ENCODE data around the gene FLOT2. TPM values are rescaled to one million over a fixed set of nuclear protein-coding genes. Genes with fewer than 3 reads are reported as not detected.
A peak's percentile ranks its signal among the peaks of the same experiment; 100 is the strongest.

The FLOT2 gene
- total and polyA plus RNA-seq, 2 of the 8 experiments (the other 6 are each of a cell fraction or from before 2014, with no cell fraction given), result 116 to 189 TPM

GRCh38 chr17:28883967-28884702 is 13.4 kb downstream of the FLOT2 start:
- no peak overlapping the region for H2BK12ac ChIP-seq (ENCODE audit: low read depth, low read length)

More at GRCh38 chr17:28883967-28884702, 13.4 kb downstream of the FLOT2 start:
- Histone ChIP-seq H3K23ac (ENCODE audit: insufficient read length) (no peak overlapping the region), H3K23me2 (ENCODE audit: low read depth, low read length) (no peaks in the 10 kb centered on the region), H2AK5ac (ENCODE audit: low read depth, low read length) (no peak overlapping the region), H3K27me3 (replicated peaks in 1 of 4; ENCODE audit: control insufficient read depth in 3 of 4, extremely low read depth in 1 of 4, insufficient read depth in 3 of 4, low read length in 3 of 4) (no peaks in the 10 kb centered on the region), H3K4me2 (ENCODE audit: insufficient read depth in 1 of 2, low read depth in 2 of 2, low read length in 2 of 2) (no peak overlapping the region), H3K56ac (replicated peaks; ENCODE audit: insufficient read length, low read depth, low read length) (no peak overlapping the region), H4K91ac (replicated peaks; ENCODE audit: insufficient read length, low read length) (no peak overlapping the region), H3K79me1 (ENCODE audit: low read depth, low read length) (no peaks in the 10 kb centered on the region; the same call in 1 of the 2 replicates), H3K4me3 (ENCODE audit: extremely low read depth in 1 of 4, insufficient read depth in 2 of 4, low read depth in 3 of 4, low read length in 4 of 4) (no peak overlapping the region), H2BK20ac (ENCODE audit: low read length) (no peak overlapping the region), H3K36me3 (ENCODE audit: control insufficient read depth in 2 of 4, insufficient read depth in 4 of 4, low read length in 3 of 4) (peaks cover 9 to 32% (median 24%) of the 10 kb centered on the region in 4 experiments; a peak in 6 of 8 replicates), H2AFZ (ENCODE audit: low read length) (no peak overlapping the region), H3K14ac (ENCODE audit: insufficient read length) (no peak overlapping the region), H4K20me1 (replicated peaks in 1 of 2; ENCODE audit: control insufficient read depth in 1 of 2, insufficient read depth in 2 of 2, low read length in 2 of 2) (peaks cover 3 to 6% of the 10 kb centered on the region in 2 experiments), H3K27ac (ENCODE audit: low read depth, low read length) (no peak overlapping the region), H3K9ac (replicated peaks in 1 of 4; ENCODE audit: extremely low read depth in 1 of 4, low read depth in 3 of 4, low read length in 3 of 4) (no peak overlapping the region), H3K4ac (replicated peaks; ENCODE audit: insufficient read length, low read depth, low read length) (no peak overlapping the region), H4K8ac (ENCODE audit: extremely low read depth, insufficient read depth, low read length) (peak overlapping the region; percentile 43; the same call in 1 of the 2 replicates), H3K18ac (ENCODE audit: extremely low read depth, low read length) (no peak overlapping the region), H3K79me2 (ENCODE audit: control insufficient read depth in 1 of 2, insufficient read depth in 2 of 2, low read length in 2 of 2) (no peaks in the 10 kb centered on the region), H3K4me1 (replicated peaks in 1 of 4; ENCODE audit: control insufficient read depth in 3 of 4, insufficient read depth in 4 of 4, low read length in 3 of 4) (peaks cover 0 to 3% (median under 1%) of the 10 kb centered on the region in 4 experiments; a peak in 5 of 7 replicates), H4K5ac (ENCODE audit: insufficient read length, low read depth, low read length) (no peak overlapping the region), H2BK120ac (replicated peaks; ENCODE audit: low read depth, low read length) (no peak overlapping the region), H2BK5ac (ENCODE audit: low read depth, low read length) (no peak overlapping the region), H2BK15ac (ENCODE audit: low read length) (no peak overlapping the region), H3K9me3 (ENCODE audit: insufficient read depth in 2 of 2, low read depth in 1 of 2, low read length in 1 of 2) (no peaks in the 10 kb centered on the region)
- CTCF ChIA-PET (ENCODE audit: partially characterized antibody), result interaction anchor here (0.8 to 3.1 kb wide), 7 partner anchors 26 to 215 kb away, joined by 3 to 20 read pairs (median 3); no protein-coding TSS in a partner anchor
- no peak for FAIRE-seq
- POLR2A ChIA-PET (ENCODE audit: partially characterized antibody), result interaction anchor here (1.0 to 2.8 kb wide), 7 partner anchors 8 to 159 kb away, joined by 3 to 15 read pairs (median 3); partner anchors contain the start of gene FLOT2
- no peak for DNase-seq (ENCODE audit: low read depth in 1 of 2, low spot score in 2 of 2)
- 91% methylated on average over 27 of the region's 27 CpGs; no CpG with 5 or more reads in 1 of the 2 experiments for WGBS, 2 experiments (ENCODE audit: extremely low coverage in 1 of 2, insufficient coverage in 1 of 2, insufficient read length in 1 of 2, insufficient replicate concordance in 2 of 2, low coverage in 1 of 2, low lambda C conversion rate in 2 of 2, missing lambda C conversion rate in 1 of 2)
- no peak for TF ChIP-seq NANOG (IDR thresholded peaks at IDR 0.05; ENCODE audit: insufficient read depth, low read depth, low read length, poor library complexity, severe bottlenecking)
- no peak for TF ChIP-seq CTCF (IDR thresholded peaks at IDR 0.05; ENCODE audit: control extremely low read depth in 1 of 3, insufficient read depth in 1 of 3, low read depth in 1 of 3, low read length in 3 of 3)
- no peak for TF ChIP-seq CEBPB (IDR thresholded peaks at IDR 0.05; ENCODE audit: low read depth, low read length)
- TF ChIP-seq MAX (IDR thresholded peaks at IDR 0.05), result no peak
- no peak for TF ChIP-seq FOSL1 (IDR thresholded peaks at IDR 0.05; ENCODE audit: insufficient read depth, low read depth, low read length)
- TF ChIP-seq TAF7 (optimal IDR thresholded peaks at IDR 0.05; ENCODE audit: borderline replicate concordance, low read depth, low read length), result no peak

Measured in H1 (cell line).